ENCODE measurements around the gene CHRNA1. TPM values are rescaled to one million over a fixed set of nuclear protein-coding genes. Genes with fewer than 3 reads are reported as not detected.
"Not testable (repeated sequence)": the region's sequence is repeated elsewhere in the genome, so short reads cannot be mapped to it uniquely, and the experiment has no call there.

The CHRNA1 gene
- total and polyA plus RNA-seq, 10 of the 15 experiments (the other 5 are each of a cell fraction or from before 2014, with no cell fraction given), result 0.05 to 0.14 TPM; not detected in 8

DNA sequence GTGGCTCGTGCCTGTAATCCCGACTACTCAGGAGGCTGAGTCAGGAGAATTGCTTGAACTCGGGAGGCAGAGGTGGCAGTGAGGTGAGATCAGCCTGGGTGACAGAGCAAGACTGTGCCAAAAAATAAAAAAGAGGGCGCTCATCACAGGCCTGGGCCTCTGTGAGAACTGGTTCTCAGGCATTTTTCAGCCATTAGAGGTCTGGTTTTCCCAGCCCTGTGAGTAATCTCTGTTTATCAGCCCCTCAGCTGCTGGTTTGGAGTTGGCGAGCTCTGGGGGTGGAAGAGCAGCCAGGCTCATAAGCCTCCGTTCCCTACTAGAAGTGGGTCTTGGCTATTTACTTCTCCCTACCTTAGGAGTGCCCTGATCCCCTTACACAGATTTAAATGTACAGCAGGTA is 53.1 kb downstream of the CHRNA1 start (continued):
- no peak for TF ChIP-seq REST (IDR thresholded peaks at IDR 0.05; ENCODE audit: low read depth, low read length)
- no peak for TF ChIP-seq ZNF207 (IDR thresholded peaks at IDR 0.05; ENCODE audit: borderline replicate concordance)
- TF ChIP-seq RAD21 (IDR thresholded peaks at IDR 0.05; ENCODE audit: insufficient read depth, low read depth, low read length), result no peak
- no peak for TF ChIP-seq MYC (IDR thresholded peaks at IDR 0.05; ENCODE audit: insufficient read depth, insufficient read length, insufficient replicate concordance, low read length, severe bottlenecking)
- no peak for TF ChIP-seq ETV6 (conservative IDR thresholded peaks at IDR 0.05 in 1 of 2, IDR thresholded peaks at IDR 0.05 in 1 of 2; ENCODE audit: borderline replicate concordance in 1 of 2, low read depth in 1 of 2)
- no peak for TF ChIP-seq TAF1 (IDR thresholded peaks at IDR 0.05; ENCODE audit: borderline replicate concordance, low read depth, low read length)
- no peak for TF ChIP-seq POLR2AphosphoS2 (IDR thresholded peaks at IDR 0.05; ENCODE audit: low read depth, low read length)

DNA sequence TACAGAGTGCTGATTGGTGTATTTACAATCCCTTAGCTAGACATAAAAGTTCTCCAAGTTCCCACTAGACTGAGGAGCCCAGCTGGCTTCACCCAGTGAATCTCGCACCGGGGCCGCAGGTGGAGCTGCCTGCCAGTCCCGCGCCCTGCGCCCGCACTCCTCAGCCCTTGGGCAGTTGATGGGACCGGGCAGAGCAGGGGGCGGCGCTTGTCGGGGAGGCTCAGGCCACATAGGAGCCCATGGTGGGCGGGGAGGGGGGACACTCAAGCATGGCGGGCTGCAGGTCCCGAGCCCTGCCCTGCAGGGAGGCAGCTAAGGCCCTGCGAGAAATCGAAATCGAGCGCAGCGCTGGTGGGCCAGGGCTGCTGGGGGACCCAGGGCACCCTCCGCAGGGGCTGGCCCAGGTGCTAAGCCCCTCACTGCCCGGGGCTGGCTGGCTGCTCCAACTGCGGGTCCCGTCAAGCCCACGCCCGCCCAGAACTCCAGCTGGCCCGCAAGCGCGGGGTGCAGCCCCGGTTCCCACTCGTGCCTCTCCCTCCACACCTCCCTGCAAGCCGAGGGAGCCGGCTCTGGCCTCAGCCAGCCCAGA is 54.8 kb downstream of the CHRNA1 start:
- ChIA-PET SMC1A (ENCODE audit: uncharacterized antibody, unreplicated experiment) (interaction anchor here (1.4 kb wide), 1 partner anchor 12 kb away, joined by 5 read pairs; no protein-coding TSS in a partner anchor), CTCF (interaction anchor here (1.6 kb wide), 1 partner anchor 10 kb away, joined by 14 read pairs; no protein-coding TSS in a partner anchor), RAD21 (ENCODE audit: unreplicated experiment) (interaction anchor here (1.0 kb wide), 1 partner anchor 10 kb away, joined by 3 read pairs; no protein-coding TSS in a partner anchor)
- H3K9ac ChIP-seq (ENCODE audit: control insufficient read depth, insufficient read depth, low read length); H3K9me3 ChIP-seq (replicated peaks; ENCODE audit: control insufficient read depth, insufficient read depth, low read length); H2AFZ ChIP-seq (ENCODE audit: control insufficient read depth, low read depth, low read length); H3K79me2 ChIP-seq (ENCODE audit: control insufficient read depth, insufficient read depth, low read length); BruUV-seq (replicated peaks); H3K4me1 ChIP-seq (ENCODE audit: control insufficient read depth, insufficient read depth, low read length); ATAC-seq; POLR2A ChIA-PET; H3K4me3 ChIP-seq; in situ Hi-C loops (cut with MboI); DNase-seq (ENCODE audit: low read depth, low spot score); H3K27me3 ChIP-seq (replicated peaks in 1 of 2; ENCODE audit: control insufficient read depth in 2 of 2, insufficient read depth in 2 of 2, low read length in 1 of 2); H4K20me1 ChIP-seq (ENCODE audit: control insufficient read depth, insufficient read depth); FAIRE-seq; H3K27ac ChIP-seq (ENCODE audit: control insufficient read depth, insufficient read depth); intact Hi-C loops (cut with micrococcal nuclease; ENCODE audit: unreplicated experiment); H3K36me3 ChIP-seq (ENCODE audit: control insufficient read depth in 2 of 2, insufficient read depth in 2 of 2, low read length in 1 of 2); H3K4me2 ChIP-seq (ENCODE audit: control insufficient read depth, insufficient read depth): not testable (repeated sequence)
- WGBS (ENCODE audit: insufficient coverage, insufficient replicate concordance, low lambda C conversion rate, missing lambda C conversion rate), result 65% methylated on average over 29 of the region's 32 CpGs
